NT2/D1 (cell line): ENCODE measurements around the gene RUNX1.

ENCODE experiments used
- DNase-seq: peaks from one replicate; pipeline ENCODE4 v3.0.0-alpha.2; 2011; ENCODE audit warnings: low read depth, low spot score
- H3K27me3 ChIP-seq: 2 replicates; pipeline ENCODE4 v1.6.0; 2011; ENCODE audit warnings: mild to moderate bottlenecking; ENCODE audit not compliant: insufficient read length, insufficient read depth
- H3K36me3 ChIP-seq: 2 replicates; pipeline ENCODE4 v1.6.1; 2011; ENCODE audit warnings: mild to moderate bottlenecking, low read length, mixed read lengths; ENCODE audit not compliant: insufficient read depth, insufficient read length
- H3K4me1 ChIP-seq: 2 replicates; pipeline ENCODE4 v1.5.1; 2011; ENCODE audit not compliant: insufficient read depth, insufficient read length
- H3K4me3 ChIP-seq: 2 replicates; pipeline ENCODE4 v1.5.1; 2011; ENCODE audit warnings: low read depth; ENCODE audit not compliant: insufficient read length
- H3K9ac ChIP-seq: 2 replicates; pipeline ENCODE4 v1.6.0; 2011; ENCODE audit warnings: low read depth; ENCODE audit not compliant: insufficient read length
- H3K9me3 ChIP-seq: 2 replicates; pipeline ENCODE4 v1.5.1; 2011; ENCODE audit warnings: mild to moderate bottlenecking, low read length; ENCODE audit not compliant: insufficient read depth
- SUZ12 ChIP-seq: IDR thresholded peaks from 2 replicates; pipeline ENCODE4 v1.6.1; 2011; ENCODE audit not compliant: insufficient read length, insufficient read depth; ENCODE audit errors: extremely low read depth
- YY1 ChIP-seq: IDR thresholded peaks from 2 replicates; pipeline ENCODE4 v1.6.1; 2011; ENCODE audit not compliant: insufficient read length, insufficient read depth
- ZNF274 ChIP-seq: IDR thresholded peaks from 2 replicates; pipeline ENCODE4 v1.6.1; 2011; ENCODE audit warnings: mild to moderate bottlenecking, low read depth, low read length

The RUNX1 gene

GRCh38 chr21:35023396-35024070, 25.6 kb downstream of the RUNX1 start:
- H3K4me1 ChIP-seq, result no peaks in the 10 kb centered on the region
- H3K9me3 ChIP-seq, result no peaks in the 10 kb centered on the region
- DNase-seq, result no peak
- H3K4me3 ChIP-seq, result no peak overlapping the region
- TF ChIP-seq YY1 (no peak), SUZ12 (no peak), ZNF274 (no peak)
- no peak overlapping the region for H3K9ac ChIP-seq
- no peaks in the 10 kb centered on the region for H3K36me3 ChIP-seq
- peaks cover 22% of the 10 kb centered on the region for H3K27me3 ChIP-seq

- H3K9ac ChIP-seq, result no peak overlapping the region
- H3K4me3 ChIP-seq, result no peak overlapping the region
- DNase-seq, result no peak
- no peaks in the 10 kb centered on the region for H3K36me3 ChIP-seq
- H3K27me3 ChIP-seq, result peaks cover 16% of the 10 kb centered on the region
- TF ChIP-seq ZNF274 (no peak), YY1 (no peak), SUZ12 (no peak)
- no peaks in the 10 kb centered on the region for H3K9me3 ChIP-seq
- H3K4me1 ChIP-seq, result no peaks in the 10 kb centered on the region
Observed at GRCh38 chr21:35021546-35021945, 27.6 kb downstream of the RUNX1 start.

GRCh38 chr21:35020902-35021301, 28.2 kb downstream of the RUNX1 start:
- Histone ChIP-seq H3K4me3 (no peak overlapping the region), H3K9me3 (no peaks in the 10 kb centered on the region), H3K9ac (no peak overlapping the region), H3K36me3 (no peaks in the 10 kb centered on the region), H3K27me3 (peaks cover 9% of the 10 kb centered on the region), H3K4me1 (no peaks in the 10 kb centered on the region)
- no peak for TF ChIP-seq ZNF274
- no peak for DNase-seq

GRCh38 chr21:35020436-35020835, 28.7 kb downstream of the RUNX1 start:
- H3K4me3 ChIP-seq, result no peak overlapping the region
- peaks cover 4% of the 10 kb centered on the region for H3K27me3 ChIP-seq
- no peaks in the 10 kb centered on the region for H3K4me1 ChIP-seq
- no peak for DNase-seq
- H3K9me3 ChIP-seq, result no peaks in the 10 kb centered on the region
- H3K9ac ChIP-seq, result no peak overlapping the region
- no peaks in the 10 kb centered on the region for H3K36me3 ChIP-seq
- TF ChIP-seq ZNF274 (no peak), SUZ12 (no peak), YY1 (no peak)

- no peak overlapping the region for H3K4me3 ChIP-seq
- H3K9ac ChIP-seq, result no peak overlapping the region
- DNase-seq, result no peak
- H3K4me1 ChIP-seq, result no peaks in the 10 kb centered on the region
- H3K9me3 ChIP-seq, result no peaks in the 10 kb centered on the region
- no peaks in the 10 kb centered on the region for H3K36me3 ChIP-seq
- no peak for TF ChIP-seq ZNF274
- no peak for TF ChIP-seq YY1
- no peak for TF ChIP-seq SUZ12
- H3K27me3 ChIP-seq, result no peaks in the 10 kb centered on the region
Observed at GRCh38 chr21:35019631-35020032, 29.5 kb downstream of the RUNX1 start.

- Histone ChIP-seq H3K4me3 (no peak overlapping the region), H3K4me1 (no peaks in the 10 kb centered on the region), H3K9me3 (no peaks in the 10 kb centered on the region), H3K36me3 (no peaks in the 10 kb centered on the region), H3K9ac (no peak overlapping the region), H3K27me3 (no peaks in the 10 kb centered on the region)
- no peak for DNase-seq
- TF ChIP-seq ZNF274 (no peak), YY1 (no peak)
Observed at GRCh38 chr21:35017256-35017655, 31.8 kb downstream of the RUNX1 start.

- H3K27me3 ChIP-seq, result no peaks in the 10 kb centered on the region
- no peak for DNase-seq
- no peaks in the 10 kb centered on the region for H3K4me1 ChIP-seq
- no peak overlapping the region for H3K9ac ChIP-seq
- TF ChIP-seq SUZ12 (no peak), YY1 (no peak)
- no peaks in the 10 kb centered on the region for H3K36me3 ChIP-seq
- H3K4me3 ChIP-seq, result no peak overlapping the region
- no peaks in the 10 kb centered on the region for H3K9me3 ChIP-seq
Observed at GRCh38 chr21:35016517-35017188, 32.4 kb downstream of the RUNX1 start.
